Measurements from ENCODE around the gene CASP1. TPM values are rescaled to one million over a fixed set of nuclear protein-coding genes. Genes with fewer than 3 reads are reported as not detected.
"Not testable (repeated sequence)": the region's sequence is repeated elsewhere in the genome, so short reads cannot be mapped to it uniquely, and the experiment has no call there.

The CASP1 gene
- total RNA-seq, 2 experiments from 2014 or later, result 0.99 TPM; not detected in 1

- DNase-seq (ENCODE audit: low spot score), result no peak
- Histone ChIP-seq H3K9me2 (ENCODE audit: insufficient read depth, low read length) (no peaks in the 10 kb centered on the region), H3K27ac (ENCODE audit: low read depth, low read length, poor library complexity, severe bottlenecking) (no peak overlapping the region), H3K36me3 (ENCODE audit: insufficient read depth, low read length) (no peaks in the 10 kb centered on the region), H4K20me1 (ENCODE audit: insufficient read depth, low read length) (no peaks in the 10 kb centered on the region), H3K9me3 (ENCODE audit: low read length) (no peaks in the 10 kb centered on the region), H3K4me1 (ENCODE audit: insufficient read depth, low read length, poor library complexity, severe bottlenecking) (no peaks in the 10 kb centered on the region), H3K4me2 (ENCODE audit: low read length) (no peak overlapping the region), H2AFZ (ENCODE audit: low read length) (no peak overlapping the region), H3K79me2 (ENCODE audit: insufficient read depth, low read depth, low read length) (no peaks in the 10 kb centered on the region), H3K4me3 (ENCODE audit: low read depth, low read length, poor library complexity, severe bottlenecking) (no peak overlapping the region)
- ChIA-PET POLR2A (no interaction called here), CTCF (ENCODE audit: unreplicated experiment) (no interaction called here)
- intact Hi-C loops (cut with micrococcal nuclease; ENCODE audit: unreplicated experiment), result no loop called here
- TF ChIP-seq EZH2phosphoT487 (IDR thresholded peaks at IDR 0.05; ENCODE audit: borderline replicate concordance, low read depth, low read length) (no peak), CTCF (conservative IDR thresholded peaks at IDR 0.05; ENCODE audit: low read length) (no peak)
- no TSS peak for BruUV-seq (replicated peaks)
These were observed 38.7 kb upstream of the CASP1 start for GRCh38 chr11:105073456-105074165.

GRCh38 chr11:105072080-105072479 is 37.1 kb upstream of the CASP1 start:
- H2AFZ ChIP-seq (ENCODE audit: low read length); CTCF ChIA-PET (ENCODE audit: unreplicated experiment); H3K79me2 ChIP-seq (ENCODE audit: insufficient read depth, low read depth, low read length); POLR2A ChIA-PET; intact Hi-C loops (cut with micrococcal nuclease; ENCODE audit: unreplicated experiment); BruUV-seq (replicated peaks); H3K36me3 ChIP-seq (ENCODE audit: insufficient read depth, low read length); H3K27ac ChIP-seq (ENCODE audit: low read depth, low read length, poor library complexity, severe bottlenecking); H3K9me2 ChIP-seq (ENCODE audit: insufficient read depth, low read length); H3K9me3 ChIP-seq (ENCODE audit: low read length); H3K4me1 ChIP-seq (ENCODE audit: insufficient read depth, low read length, poor library complexity, severe bottlenecking); H4K20me1 ChIP-seq (ENCODE audit: insufficient read depth, low read length); H3K4me2 ChIP-seq (ENCODE audit: low read length); DNase-seq (ENCODE audit: low spot score); H3K4me3 ChIP-seq (ENCODE audit: low read depth, low read length, poor library complexity, severe bottlenecking): not testable (repeated sequence)

GRCh38 chr11:105071089-105071732 is 36.3 kb upstream of the CASP1 start:
- intact Hi-C loops (cut with micrococcal nuclease; ENCODE audit: unreplicated experiment), result no loop called here
- Histone ChIP-seq H3K9me3 (ENCODE audit: low read length) (no peaks in the 10 kb centered on the region), H3K4me2 (ENCODE audit: low read length) (no peak overlapping the region), H3K79me2 (ENCODE audit: insufficient read depth, low read depth, low read length) (no peaks in the 10 kb centered on the region), H3K36me3 (ENCODE audit: insufficient read depth, low read length) (no peaks in the 10 kb centered on the region), H3K9me2 (ENCODE audit: insufficient read depth, low read length) (no peaks in the 10 kb centered on the region), H3K4me3 (ENCODE audit: low read depth, low read length, poor library complexity, severe bottlenecking) (no peak overlapping the region), H2AFZ (ENCODE audit: low read length) (no peak overlapping the region), H3K27ac (ENCODE audit: low read depth, low read length, poor library complexity, severe bottlenecking) (no peak overlapping the region), H3K4me1 (ENCODE audit: insufficient read depth, low read length, poor library complexity, severe bottlenecking) (no peaks in the 10 kb centered on the region), H4K20me1 (ENCODE audit: insufficient read depth, low read length) (no peaks in the 10 kb centered on the region)
- POLR2A ChIA-PET, result no interaction called here
- no TSS peak for BruUV-seq (replicated peaks)
- no peak for DNase-seq (ENCODE audit: low spot score)
- CTCF ChIA-PET (ENCODE audit: unreplicated experiment), result no interaction called here
- no peak for TF ChIP-seq EZH2phosphoT487 (IDR thresholded peaks at IDR 0.05; ENCODE audit: borderline replicate concordance, low read depth, low read length)
- TF ChIP-seq CTCF (conservative IDR thresholded peaks at IDR 0.05; ENCODE audit: low read length), result no peak
